OCI-LY1 (cell line): ENCODE data around the gene GRB10.
A peak's percentile ranks its signal among the peaks of the same experiment; 100 is the strongest.

ENCODE experiments used
- H2AFZ ChIP-seq: fragments of 200-600 bp; sonication (generic), shearing (Covaris generic); 2 replicates; pipeline ENCODE4 v1.6.0; 2014; ENCODE audit warnings: antibody characterized with exemption, mild to moderate bottlenecking, low read length
- H3F3A ChIP-seq: fragments of 200-600 bp; sonication (generic), shearing (Covaris generic); 2 replicates; pipeline ENCODE4 v1.6.0; 2014; ENCODE audit warnings: mild to moderate bottlenecking, antibody characterized with exemption, low read length, moderate library complexity; ENCODE audit not compliant: insufficient read depth
- H3K27ac ChIP-seq: fragments of 200-600 bp; sonication (generic); 2 replicates; pipeline ENCODE4 v1.5.1; 2014; ENCODE audit warnings: low read length, mixed run types, mild to moderate bottlenecking, low read depth; ENCODE audit not compliant: poor library complexity, severe bottlenecking
- H3K27me3 ChIP-seq: fragments of 200-600 bp; sonication (generic); 2 replicates; pipeline ENCODE4 v1.6.0; 2014; ENCODE audit warnings: antibody characterized with exemption, mild to moderate bottlenecking, low read length, moderate library complexity; ENCODE audit not compliant: insufficient read depth
- H3K36me3 ChIP-seq: fragments of 200-600 bp; sonication (generic); 2 replicates; pipeline ENCODE4 v1.6.1; 2014; ENCODE audit warnings: mild to moderate bottlenecking, antibody characterized with exemption, low read length, moderate library complexity, mixed read lengths; ENCODE audit not compliant: insufficient read depth
- H3K4me1 ChIP-seq: fragments of 200-600 bp; sonication (generic); 2 replicates; pipeline ENCODE4 v1.5.1; 2014; ENCODE audit warnings: mild to moderate bottlenecking, low read length, moderate library complexity; ENCODE audit not compliant: insufficient read depth, severe bottlenecking
- H3K4me2 ChIP-seq: fragments of 200-600 bp; sonication (generic), shearing (Covaris generic); 2 replicates; pipeline ENCODE4 v1.6.1; 2014; ENCODE audit warnings: low read length
- H3K4me3 ChIP-seq: fragments of 200-600 bp; sonication (generic); 2 replicates; pipeline ENCODE4 v1.5.1; 2014; ENCODE audit warnings: low read length, low read depth, mild to moderate bottlenecking, mixed read lengths; ENCODE audit not compliant: poor library complexity, severe bottlenecking
- H3K79me2 ChIP-seq: fragments of 200-600 bp; shearing (Covaris generic); 2 replicates; pipeline ENCODE4 v1.6.1; 2016; ENCODE audit warnings: mixed run types, low read length, mixed read lengths; ENCODE audit not compliant: insufficient read depth
- H3K9ac ChIP-seq: fragments of 200-600 bp; sonication (generic), shearing (Covaris generic); 2 replicates; pipeline ENCODE4 v1.6.1; 2014; ENCODE audit warnings: mild to moderate bottlenecking, low read length, mixed read lengths
- H3K9me2 ChIP-seq: fragments of 200-600 bp; sonication (generic), shearing (Covaris generic); 2 replicates; pipeline ENCODE4 v1.6.1; 2014; ENCODE audit warnings: low read depth, mild to moderate bottlenecking, low read length, mixed read lengths
- H3K9me3 ChIP-seq: fragments of 200-600 bp; shearing (Covaris generic); 2 replicates; pipeline ENCODE4 v1.6.1; 2014; ENCODE audit warnings: low read length, mixed read lengths
- H4K20me1 ChIP-seq: fragments of 200-600 bp; sonication (generic), shearing (Covaris generic); 2 replicates; pipeline ENCODE4 v1.6.0; 2016; ENCODE audit warnings: mild to moderate bottlenecking, low read length; ENCODE audit not compliant: insufficient read depth
- CTCF ChIP-seq: fragments of 200-600 bp; sonication (generic), shearing (Covaris generic); IDR thresholded peaks from 2 replicates; pipeline ENCODE4 v1.5.1; 2017; ENCODE audit warnings: mild to moderate bottlenecking, antibody characterized with exemption, low read length, moderate library complexity, mixed read lengths
- EZH2 ChIP-seq: fragments of 200-600 bp; sonication (generic), shearing (Covaris generic); IDR thresholded peaks from 2 replicates; pipeline ENCODE4 v1.8.0; 2017; ENCODE audit warnings: borderline replicate concordance, mixed run types, mild to moderate bottlenecking, antibody characterized with exemption, low read length, moderate library complexity, mixed read lengths

The GRB10 gene

DNA sequence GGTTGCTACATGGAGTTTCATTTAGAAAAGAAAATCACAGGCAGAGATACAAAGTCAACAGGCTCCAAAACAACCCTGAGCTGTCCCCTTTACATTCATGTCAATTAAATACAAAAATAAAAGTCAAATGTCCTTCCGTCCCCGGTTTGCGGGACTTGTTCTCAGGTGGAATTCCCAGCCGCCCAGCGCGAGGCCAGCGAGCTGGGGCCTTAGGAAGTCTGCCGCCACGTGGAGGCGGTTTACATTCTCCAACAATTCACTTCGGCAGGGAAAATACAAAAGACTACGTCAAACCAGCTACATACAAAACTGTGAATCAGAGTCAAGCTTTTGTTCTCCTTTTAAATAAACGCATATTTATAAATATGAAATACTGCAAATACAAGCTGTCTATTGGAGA is 192.2 kb downstream of the GRB10 start:
- H3K4me1 ChIP-seq = no peaks in the 10 kb centered on the region
- no peak overlapping the region for H2AFZ ChIP-seq
- H3K27me3 ChIP-seq = 0 out of 2 replicates have a peak, but pooled peaks cover 16% of the 10 kb centered on the region
- no peaks in the 10 kb centered on the region for H3K9me2 ChIP-seq
- H3K9me3 ChIP-seq = no peaks in the 10 kb centered on the region
- H3K27ac ChIP-seq = no peak overlapping the region
- no peak for TF ChIP-seq EZH2
- no peak for TF ChIP-seq CTCF
- no peak overlapping the region for H3K9ac ChIP-seq
- no peak overlapping the region for H3K4me2 ChIP-seq
- no peaks in the 10 kb centered on the region for H3K79me2 ChIP-seq
- H4K20me1 ChIP-seq = no peaks in the 10 kb centered on the region
- H3K4me3 ChIP-seq = no peak overlapping the region
- no peaks in the 10 kb centered on the region for H3F3A ChIP-seq
- H3K36me3 ChIP-seq = no peaks in the 10 kb centered on the region

DNA sequence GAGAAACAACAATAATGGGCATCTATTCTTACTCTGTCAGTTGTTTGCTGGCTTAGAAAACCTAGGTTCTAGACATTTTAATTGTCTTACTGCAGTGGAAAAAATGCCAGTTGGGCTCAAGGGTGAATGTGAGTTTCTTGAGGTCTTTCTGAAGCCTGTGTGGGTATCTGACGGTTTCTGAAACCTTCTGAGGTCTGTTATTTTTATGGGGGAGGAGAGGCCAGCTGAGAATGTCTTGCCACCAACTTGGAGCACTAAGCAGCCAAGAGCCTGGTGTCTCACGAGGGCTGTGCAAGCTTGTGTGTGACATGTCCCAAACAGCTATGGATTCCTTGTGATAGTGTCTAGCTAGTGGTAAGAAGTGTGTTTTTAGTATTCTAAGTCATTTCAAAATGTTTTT is 193.3 kb downstream of the GRB10 start:
- Histone ChIP-seq H3K4me2 (no peak overlapping the region), H3K36me3 (no peaks in the 10 kb centered on the region), H4K20me1 (no peaks in the 10 kb centered on the region), H3K79me2 (no peaks in the 10 kb centered on the region), H3K4me1 (no peaks in the 10 kb centered on the region), H3K4me3 (no peak overlapping the region), H3K9me2 (no peaks in the 10 kb centered on the region), H3K9me3 (no peaks in the 10 kb centered on the region), H3F3A (no peaks in the 10 kb centered on the region), H3K27ac (no peak overlapping the region), H3K9ac (no peak overlapping the region), H2AFZ (no peak overlapping the region), H3K27me3 (0 out of 2 replicates have a peak, but pooled peaks cover 16% of the 10 kb centered on the region)
- TF ChIP-seq EZH2 = no peak
- no peak for TF ChIP-seq CTCF

GRCh38 chr7:50588937-50589336 is 193.8 kb downstream of the GRB10 start:
- Histone ChIP-seq H3F3A (no peaks in the 10 kb centered on the region), H4K20me1 (no peaks in the 10 kb centered on the region), H3K4me2 (no peak overlapping the region), H2AFZ (no peak overlapping the region), H3K4me1 (no peaks in the 10 kb centered on the region), H3K9me2 (no peaks in the 10 kb centered on the region), H3K27me3 (0 out of 2 replicates have a peak, but pooled peaks cover 16% of the 10 kb centered on the region), H3K9ac (no peak overlapping the region), H3K4me3 (no peak overlapping the region), H3K27ac (no peak overlapping the region), H3K79me2 (no peaks in the 10 kb centered on the region), H3K36me3 (no peaks in the 10 kb centered on the region), H3K9me3 (no peaks in the 10 kb centered on the region)
- TF ChIP-seq CTCF (peak; percentile 2; the same call in 1 of the 2 replicates), EZH2 (no peak)
